Peyer's patch (tissue), 4 donors: ENCODE measurements around the gene LYZL4.

Experiments
- CTCF ChIP-seq, 6 experiments: fragments of 450-650 bp in 4 of 6; fragments of 200-600 bp in 2 of 6; sonication (generic) in 1 of 6; IDR thresholded peaks; one replicate each; pipeline ENCODE4 v1.5.1; 2017 to 2019; ENCODE audit warnings: antibody characterized with exemption in 6 of 6, mild to moderate bottlenecking in 3 of 6, moderate library complexity in 1 of 6
- POLR2A ChIP-seq, 2 donors: fragments of 450-650 bp; IDR thresholded peaks; one replicate each; pipeline ENCODE4 v1.5.1; 2017; ENCODE audit warnings: antibody characterized with exemption in 2 of 2, mild to moderate bottlenecking in 2 of 2, moderate library complexity in 2 of 2

DNA sequence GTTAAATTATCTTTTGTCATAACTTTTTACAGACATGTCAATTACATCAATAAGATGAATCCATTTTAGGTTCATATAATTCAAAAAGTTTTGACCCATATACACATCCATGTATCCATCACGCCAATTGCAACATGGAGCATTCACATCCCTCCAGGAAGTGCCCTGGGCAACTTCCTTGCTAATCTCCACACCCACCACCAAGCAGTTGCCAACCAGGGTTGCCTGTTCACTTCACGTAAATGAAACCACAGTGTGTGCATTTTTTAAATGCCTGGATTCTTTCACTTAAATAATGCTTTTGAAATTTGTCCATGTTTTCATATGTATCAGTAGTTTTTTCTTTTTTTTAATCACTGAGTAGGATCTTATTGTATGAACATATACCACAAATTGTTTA, 40.7 kb upstream of the LYZL4 start:
- TF ChIP-seq CTCF (IDR thresholded peaks at IDR 0.05) (no peak), POLR2A (IDR thresholded peaks at IDR 0.05) (no peak)
